ENCODE measurements around the gene VPS11. TPM values are rescaled to one million over a fixed set of nuclear protein-coding genes. Genes with fewer than 3 reads are reported as not detected.

The VPS11 gene
- total and polyA plus RNA-seq, 12 donors: 15.7 to 44.2 (median 22.5) TPM

- peaks cover 0 to 44% (median 11%) of the 10 kb centered on the region in 9 donors for H3K36me3 ChIP-seq
- WGBS, 2 donors: 81 to 83% methylated on average over 9 of the region's 9 CpGs
- H3K4me3 ChIP-seq: no peak overlapping the region
- no peaks in the 10 kb centered on the region for H3K27me3 ChIP-seq
- DNase-seq: no peak
- intact Hi-C loops (cut with DNase I): no loop called here
- peak overlapping the region in 4 of 10 donors; percentile 25 to 86 (median 60) for H3K27ac ChIP-seq
- peaks cover 13 to 49% (median 39%) of the 10 kb centered on the region in 9 donors for H3K4me1 ChIP-seq
- TF ChIP-seq, protein P1, sequence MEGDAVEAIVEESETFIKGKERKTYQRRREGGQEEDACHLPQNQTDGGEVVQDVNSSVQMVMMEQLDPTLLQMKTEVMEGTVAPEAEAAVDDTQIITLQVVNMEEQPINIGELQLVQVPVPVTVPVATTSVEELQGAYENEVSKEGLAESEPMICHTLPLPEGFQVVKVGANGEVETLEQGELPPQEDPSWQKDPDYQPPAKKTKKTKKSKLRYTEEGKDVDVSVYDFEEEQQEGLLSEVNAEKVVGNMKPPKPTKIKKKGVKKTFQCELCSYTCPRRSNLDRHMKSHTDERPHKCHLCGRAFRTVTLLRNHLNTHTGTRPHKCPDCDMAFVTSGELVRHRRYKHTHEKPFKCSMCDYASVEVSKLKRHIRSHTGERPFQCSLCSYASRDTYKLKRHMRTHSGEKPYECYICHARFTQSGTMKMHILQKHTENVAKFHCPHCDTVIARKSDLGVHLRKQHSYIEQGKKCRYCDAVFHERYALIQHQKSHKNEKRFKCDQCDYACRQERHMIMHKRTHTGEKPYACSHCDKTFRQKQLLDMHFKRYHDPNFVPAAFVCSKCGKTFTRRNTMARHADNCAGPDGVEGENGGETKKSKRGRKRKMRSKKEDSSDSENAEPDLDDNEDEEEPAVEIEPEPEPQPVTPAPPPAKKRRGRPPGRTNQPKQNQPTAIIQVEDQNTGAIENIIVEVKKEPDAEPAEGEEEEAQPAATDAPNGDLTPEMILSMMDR (IDR thresholded peaks at IDR 0.05): no peak
- H3K9me3 ChIP-seq: no peaks in the 10 kb centered on the region
- no peak for ATAC-seq
Observed at GRCh38 chr11:119028346-119029068, 39.1 kb upstream of the VPS11 start.

DNA sequence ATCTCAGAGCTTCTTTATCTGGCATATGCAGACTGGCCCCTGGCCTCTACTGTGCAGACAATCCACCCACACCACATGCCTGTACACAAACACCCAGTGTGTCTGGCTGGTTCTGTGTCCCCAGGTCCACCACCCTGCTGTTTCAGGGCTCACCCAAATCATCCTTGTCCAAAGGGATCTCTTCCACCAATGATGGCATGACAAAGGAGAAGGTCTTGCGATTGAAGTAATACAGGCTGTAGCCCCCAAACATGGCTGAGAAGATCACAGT lies 38.6 kb upstream of the VPS11 start:
- ATAC-seq: no peak
- WGBS, 2 donors: 89 to 95% methylated on average over 1 of the region's 1 CpG
- TF ChIP-seq, protein P1 (IDR thresholded peaks at IDR 0.05): no peak
- H3K9me3 ChIP-seq: no peaks in the 10 kb centered on the region
- H3K36me3 ChIP-seq: peaks cover 0 to 39% (median 8%) of the 10 kb centered on the region in 9 donors
- H3K4me3 ChIP-seq: peak overlapping the region in 1 of 10 donors; percentile 86
- DNase-seq: no peak
- peaks cover 13 to 47% (median 39%) of the 10 kb centered on the region in 9 donors for H3K4me1 ChIP-seq
- intact Hi-C loops (cut with DNase I): no loop called here
- peak overlapping the region in 4 of 10 donors; percentile 25 to 86 (median 60) for H3K27ac ChIP-seq
- H3K27me3 ChIP-seq: no peaks in the 10 kb centered on the region

GRCh38 chr11:119029340-119030028 lies 38.1 kb upstream of the VPS11 start:
- 71 to 73% methylated on average over 10 of the region's 10 CpGs for WGBS, 2 donors
- Histone ChIP-seq H3K36me3 (peaks cover 0 to 35% (median 3%) of the 10 kb centered on the region in 9 donors), H3K9me3 (no peaks in the 10 kb centered on the region), H3K4me1 (peaks cover 11 to 42% (median 34%) of the 10 kb centered on the region in 9 donors), H3K27me3 (no peaks in the 10 kb centered on the region), H3K4me3 (peak overlapping the region in 9 of 10 donors; percentile 67 to 89 (median 81)), H3K27ac (peak overlapping the region in 8 of 10 donors; percentile 30 to 86 (median 73))
- intact Hi-C loops (cut with DNase I): loop anchor here in 1 of 10 donors (2.0 kb wide), 1 partner anchor 65 kb away; a partner anchor contains a TSS
- ATAC-seq (peak in 4 of 8 donors; percentile 1 to 19 (median 11)), DNase-seq (peak in 1 of 2 donors; percentile 21)
- TF ChIP-seq, protein P1 (IDR thresholded peaks at IDR 0.05): no peak

DNA sequence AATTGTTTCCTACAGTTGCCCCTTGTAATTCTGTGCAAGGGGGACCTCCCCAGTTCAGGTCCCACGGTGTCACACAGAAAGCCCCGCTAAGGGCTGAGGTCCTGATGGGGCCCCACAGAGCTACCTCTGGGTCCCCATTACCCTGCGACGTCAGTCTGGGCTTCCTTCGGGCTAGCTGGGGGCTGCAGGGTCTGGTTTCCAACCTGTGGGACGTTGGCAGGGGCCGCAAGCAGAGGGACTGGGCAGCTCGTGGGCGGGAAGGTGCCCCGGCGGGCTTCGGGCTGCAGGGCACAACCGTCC lies 37.6 kb upstream of the VPS11 start:
- TF ChIP-seq, protein P1 (IDR thresholded peaks at IDR 0.05): no peak
- H3K27me3 ChIP-seq: no peaks in the 10 kb centered on the region
- H3K9me3 ChIP-seq: no peaks in the 10 kb centered on the region
- DNase-seq: no peak
- H3K4me3 ChIP-seq: peak overlapping the region; percentile 67 to 89 (median 80)
- peaks cover 9 to 37% (median 29%) of the 10 kb centered on the region in 9 donors for H3K4me1 ChIP-seq
- peak in 1 of 8 donors; percentile 45 for ATAC-seq
- H3K27ac ChIP-seq: peak overlapping the region in 9 of 10 donors; percentile 30 to 86 (median 73)
- intact Hi-C loops (cut with DNase I): loop anchor here in 1 of 10 donors (2.0 kb wide), 1 partner anchor 65 kb away; a partner anchor contains a TSS
- H3K36me3 ChIP-seq: peaks cover 0 to 30% (median 0%) of the 10 kb centered on the region in 9 donors
- 7% methylated on average over 13 of the region's 13 CpGs for WGBS, 2 donors
